ENCODE measurements around the gene PF4V1. TPM values are rescaled to one million over a fixed set of nuclear protein-coding genes. Genes with fewer than 3 reads are reported as not detected.

The PF4V1 gene
- total and polyA plus RNA-seq, 2 donors (not counting 1 experiment from before 2014, with no cell fraction given) = not detected

GRCh38 chr4:73855406-73855805, 2.3 kb downstream of the PF4V1 start:
- POLR2A ChIA-PET = no interaction called here
- Histone ChIP-seq H3K9ac (ENCODE audit: low read length) (no peak overlapping the region), H3K9me3 (ENCODE audit: control extremely low read depth in 1 of 3, control insufficient read depth in 2 of 3, insufficient read depth in 1 of 3, low read length in 2 of 3) (no peaks in the 10 kb centered on the region), H3K4me3 (ENCODE audit: control extremely low read depth in 1 of 5, extremely low read depth in 1 of 5, insufficient read depth in 1 of 5, low read depth in 2 of 5, low read length in 4 of 5) (no peak overlapping the region), H2AFZ (ENCODE audit: insufficient read depth, low read depth, low read length, poor library complexity, severe bottlenecking) (no peak overlapping the region), H3K27ac (ENCODE audit: low read length in 2 of 2) (no peak overlapping the region), H3K79me2 (ENCODE audit: control insufficient read depth, insufficient read depth, low read length) (no peaks in the 10 kb centered on the region), H3K4me1 (ENCODE audit: control insufficient read depth in 2 of 2, insufficient read depth in 2 of 2, low read length in 2 of 2) (no peaks in the 10 kb centered on the region), H4K20me1 (ENCODE audit: control insufficient read depth, insufficient read depth, low read length, poor library complexity, severe bottlenecking) (no peaks in the 10 kb centered on the region), H3K4me2 (replicated peaks; ENCODE audit: low read depth, low read length, poor library complexity, severe bottlenecking) (no peak overlapping the region), H3K27me3 (replicated peaks in 1 of 4; ENCODE audit: control extremely low read depth in 1 of 4, control insufficient read depth in 3 of 4, insufficient read depth in 4 of 4, low read length in 3 of 4) (no peaks in the 10 kb centered on the region), H3K36me3 (replicated peaks in 1 of 2; ENCODE audit: control extremely low read depth in 1 of 2, control insufficient read depth in 1 of 2, extremely low read depth in 1 of 2, insufficient read depth in 2 of 2, low read length in 1 of 2) (no peaks in the 10 kb centered on the region)
- TF ChIP-seq, protein P1, sequence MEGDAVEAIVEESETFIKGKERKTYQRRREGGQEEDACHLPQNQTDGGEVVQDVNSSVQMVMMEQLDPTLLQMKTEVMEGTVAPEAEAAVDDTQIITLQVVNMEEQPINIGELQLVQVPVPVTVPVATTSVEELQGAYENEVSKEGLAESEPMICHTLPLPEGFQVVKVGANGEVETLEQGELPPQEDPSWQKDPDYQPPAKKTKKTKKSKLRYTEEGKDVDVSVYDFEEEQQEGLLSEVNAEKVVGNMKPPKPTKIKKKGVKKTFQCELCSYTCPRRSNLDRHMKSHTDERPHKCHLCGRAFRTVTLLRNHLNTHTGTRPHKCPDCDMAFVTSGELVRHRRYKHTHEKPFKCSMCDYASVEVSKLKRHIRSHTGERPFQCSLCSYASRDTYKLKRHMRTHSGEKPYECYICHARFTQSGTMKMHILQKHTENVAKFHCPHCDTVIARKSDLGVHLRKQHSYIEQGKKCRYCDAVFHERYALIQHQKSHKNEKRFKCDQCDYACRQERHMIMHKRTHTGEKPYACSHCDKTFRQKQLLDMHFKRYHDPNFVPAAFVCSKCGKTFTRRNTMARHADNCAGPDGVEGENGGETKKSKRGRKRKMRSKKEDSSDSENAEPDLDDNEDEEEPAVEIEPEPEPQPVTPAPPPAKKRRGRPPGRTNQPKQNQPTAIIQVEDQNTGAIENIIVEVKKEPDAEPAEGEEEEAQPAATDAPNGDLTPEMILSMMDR (IDR thresholded peaks at IDR 0.05) = no peak
- TF ChIP-seq EZH2 (IDR thresholded peaks at IDR 0.05; ENCODE audit: borderline replicate concordance, insufficient read depth, low read depth, low read length, poor library complexity, severe bottlenecking) = no peak
- ATAC-seq (ENCODE audit: low read depth) (no peak), DNase-seq (no peak)
- no peak overlapping the region for H3K4me3 Mint-ChIP-seq
- CTCF ChIA-PET = no interaction called here
- no CpG with 5 or more reads among the region's 4 CpGs for WGBS (ENCODE audit: insufficient coverage)
- H3K4me1 Mint-ChIP-seq = no peaks in the 10 kb centered on the region
- intact Hi-C loops (cut with micrococcal nuclease) = no loop called here
- H3K9me3 Mint-ChIP-seq (ENCODE audit: insufficient read depth) = no peaks in the 10 kb centered on the region
- H3K27me3 Mint-ChIP-seq = peaks cover 34% of the 10 kb centered on the region
- no peak overlapping the region for H3K27ac Mint-ChIP-seq

DNA sequence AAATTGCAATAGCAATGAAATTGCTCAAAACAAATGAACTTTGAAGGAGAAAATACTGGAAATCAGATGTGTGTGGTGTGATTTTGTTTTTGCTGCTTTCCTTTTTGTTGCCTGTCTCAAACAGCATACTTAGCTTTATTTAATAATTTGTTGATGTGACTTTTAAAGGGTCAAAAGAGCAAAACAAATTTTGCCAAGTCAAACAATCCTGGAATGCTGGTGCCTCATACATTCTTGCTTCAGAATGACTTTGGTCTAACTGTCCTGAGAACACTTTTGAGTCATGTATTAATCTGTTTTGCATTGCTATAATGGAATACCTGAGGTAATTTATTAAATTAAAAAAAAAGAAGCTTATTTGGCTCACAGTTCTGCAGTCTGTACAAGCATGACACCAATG, 3.4 kb downstream of the PF4V1 start:
- Histone ChIP-seq H3K27me3 (replicated peaks in 1 of 4; ENCODE audit: control extremely low read depth in 1 of 4, control insufficient read depth in 3 of 4, insufficient read depth in 4 of 4, low read length in 3 of 4) (no peaks in the 10 kb centered on the region), H2AFZ (ENCODE audit: insufficient read depth, low read depth, low read length, poor library complexity, severe bottlenecking) (no peak overlapping the region), H3K79me2 (ENCODE audit: control insufficient read depth, insufficient read depth, low read length) (no peaks in the 10 kb centered on the region), H3K4me2 (replicated peaks; ENCODE audit: low read depth, low read length, poor library complexity, severe bottlenecking) (no peak overlapping the region), H3K4me3 (ENCODE audit: control extremely low read depth in 1 of 5, extremely low read depth in 1 of 5, insufficient read depth in 1 of 5, low read depth in 2 of 5, low read length in 4 of 5) (no peak overlapping the region), H3K36me3 (replicated peaks in 1 of 2; ENCODE audit: control extremely low read depth in 1 of 2, control insufficient read depth in 1 of 2, extremely low read depth in 1 of 2, insufficient read depth in 2 of 2, low read length in 1 of 2) (no peaks in the 10 kb centered on the region), H3K27ac (ENCODE audit: low read length in 2 of 2) (no peak overlapping the region), H3K4me1 (ENCODE audit: control insufficient read depth in 2 of 2, insufficient read depth in 2 of 2, low read length in 2 of 2) (no peaks in the 10 kb centered on the region), H3K9ac (ENCODE audit: low read length) (no peak overlapping the region), H3K9me3 (ENCODE audit: control extremely low read depth in 1 of 3, control insufficient read depth in 2 of 3, insufficient read depth in 1 of 3, low read length in 2 of 3) (no peaks in the 10 kb centered on the region), H4K20me1 (ENCODE audit: control insufficient read depth, insufficient read depth, low read length, poor library complexity, severe bottlenecking) (no peaks in the 10 kb centered on the region)
- no peaks in the 10 kb centered on the region for H3K4me1 Mint-ChIP-seq
- ChIA-PET CTCF (no interaction called here), POLR2A (no interaction called here)
- no peak overlapping the region for H3K27ac Mint-ChIP-seq
- ATAC-seq (ENCODE audit: low read depth) (no peak), DNase-seq (no peak)
- no peak overlapping the region for H3K4me3 Mint-ChIP-seq
- no peak for TF ChIP-seq EZH2 (IDR thresholded peaks at IDR 0.05; ENCODE audit: borderline replicate concordance, insufficient read depth, low read depth, low read length, poor library complexity, severe bottlenecking)
- no peaks in the 10 kb centered on the region for H3K9me3 Mint-ChIP-seq (ENCODE audit: insufficient read depth)
- intact Hi-C loops (cut with micrococcal nuclease) = no loop called here
- H3K27me3 Mint-ChIP-seq = peaks cover 31% of the 10 kb centered on the region

Data from B cell (primary cell).